ENCODE data around the gene FOS. TPM values are rescaled to one million over a fixed set of nuclear protein-coding genes. Genes with fewer than 3 reads are reported as not detected.

The FOS gene
- total RNA-seq, 1 donor from 2014 or later, result 4,268 TPM

GRCh38 chr14:75267141-75267721, 11.4 kb upstream of the FOS start:
- Histone ChIP-seq H3K4me1 (peaks cover 8 to 25% of the 10 kb centered on the region in 2 donors), H3K27me3 (no peaks in the 10 kb centered on the region), H3K9me3 (no peaks in the 10 kb centered on the region), H3K36me3 (no peaks in the 10 kb centered on the region), H3K27ac (peak overlapping the region; percentile 87 to 89), H3K4me3 (no peak overlapping the region)
- no peak for DNase-seq (ENCODE audit: low spot score in 2 of 2)
- TF ChIP-seq CTCF (IDR thresholded peaks at IDR 0.05), result no peak
- intact Hi-C loops (cut with DNase I), result loop anchor here (1.0 kb wide), 1 partner anchor 9 kb away; no protein-coding TSS in a partner anchor

GRCh38 chr14:75268633-75269550, 9.7 kb upstream of the FOS start:
- Histone ChIP-seq H3K36me3 (no peaks in the 10 kb centered on the region), H3K9me3 (no peaks in the 10 kb centered on the region), H3K27me3 (no peaks in the 10 kb centered on the region), H3K4me1 (peaks cover 8 to 33% of the 10 kb centered on the region in 2 donors), H3K4me3 (no peak overlapping the region), H3K27ac (peak overlapping the region in 1 of 2 donors; percentile 87)
- TF ChIP-seq CTCF (IDR thresholded peaks at IDR 0.05), result no peak
- intact Hi-C loops (cut with DNase I), result no loop called here
- no peak for DNase-seq (ENCODE audit: low spot score in 2 of 2)

GRCh38 chr14:75271514-75271913, 7.1 kb upstream of the FOS start:
- peak in 1 of 2 donors; percentile 24 for DNase-seq (ENCODE audit: low spot score in 2 of 2)
- Histone ChIP-seq H3K36me3 (no peaks in the 10 kb centered on the region), H3K4me3 (no peak overlapping the region), H3K27me3 (no peaks in the 10 kb centered on the region), H3K4me1 (peaks cover 11 to 33% of the 10 kb centered on the region in 2 donors), H3K27ac (no peak overlapping the region), H3K9me3 (no peaks in the 10 kb centered on the region)
- no peak for TF ChIP-seq CTCF (IDR thresholded peaks at IDR 0.05)
- intact Hi-C loops (cut with DNase I), result no loop called here

GRCh38 chr14:75273272-75274049, 5.2 kb upstream of the FOS start:
- H3K36me3 ChIP-seq, result no peaks in the 10 kb centered on the region
- peak overlapping the region; percentile 95 to 100 for H3K27ac ChIP-seq
- H3K4me1 ChIP-seq, result peaks cover 6 to 17% of the 10 kb centered on the region in 2 donors
- no peaks in the 10 kb centered on the region for H3K27me3 ChIP-seq
- TF ChIP-seq CTCF (IDR thresholded peaks at IDR 0.05), result no peak
- no peak for DNase-seq (ENCODE audit: low spot score in 2 of 2)
- intact Hi-C loops (cut with DNase I), result no loop called here
- no peak overlapping the region for H3K4me3 ChIP-seq
- H3K9me3 ChIP-seq, result no peaks in the 10 kb centered on the region

- H3K27ac ChIP-seq, result peak overlapping the region; percentile 95 to 100
- intact Hi-C loops (cut with DNase I), result no loop called here
- peaks cover 6 to 17% of the 10 kb centered on the region in 2 donors for H3K4me1 ChIP-seq
- H3K9me3 ChIP-seq, result no peaks in the 10 kb centered on the region
- H3K27me3 ChIP-seq, result no peaks in the 10 kb centered on the region
- H3K36me3 ChIP-seq, result peaks cover 4 to 5% of the 10 kb centered on the region in 2 donors
- H3K4me3 ChIP-seq, result no peak overlapping the region
- no peak for TF ChIP-seq CTCF (IDR thresholded peaks at IDR 0.05)
- no peak for DNase-seq (ENCODE audit: low spot score in 2 of 2)
These were observed 4.4 kb upstream of the FOS start for GRCh38 chr14:75274050-75274898.
